ENCODE results near the gene MEA1. TPM values are rescaled to one million over a fixed set of nuclear protein-coding genes. Genes with fewer than 3 reads are reported as not detected.

The MEA1 gene
- total and polyA plus RNA-seq, 2 of the 4 experiments (the other 2 are of a cell fraction) = 116 to 126 TPM

GRCh38 chr6:43037706-43038105 lies 24.0 kb upstream of the MEA1 start:
- H2BK120ac ChIP-seq (ENCODE audit: low read depth, low read length) = no peak overlapping the region
- peaks cover 58% of the 10 kb centered on the region for H3K36me3 ChIP-seq (ENCODE audit: control insufficient read depth, insufficient read depth, low read length)
- no peak overlapping the region for H4K8ac ChIP-seq (ENCODE audit: low read depth in 2 of 2, low read length in 2 of 2)
- no peak overlapping the region for H3K18ac ChIP-seq (ENCODE audit: low read depth, low read length)
- no peaks in the 10 kb centered on the region for H3K9me3 ChIP-seq (ENCODE audit: control insufficient read depth, insufficient read depth, low read length)
- no peak for ATAC-seq (ENCODE audit: low read depth)
- no peak overlapping the region for H2AFZ ChIP-seq (replicated peaks; ENCODE audit: low read length, poor library complexity)
- H4K20me1 ChIP-seq (ENCODE audit: insufficient read depth, low read length) = 0 out of 2 replicates have a peak, but pooled peaks cover 3% of the 10 kb centered on the region
- BruUV-seq (replicated peaks) = no TSS peak
- H3K23ac ChIP-seq (ENCODE audit: low read depth, low read length) = no peak overlapping the region
- H4K91ac ChIP-seq (ENCODE audit: insufficient read depth, low read depth, low read length) = no peak overlapping the region
- no peak overlapping the region for H2AK9ac ChIP-seq (replicated peaks; ENCODE audit: low read depth, low read length, poor library complexity)
- no peaks in the 10 kb centered on the region for H3K9me1 ChIP-seq (ENCODE audit: insufficient read depth, low read length)
- DNase-seq = no peak
- intact Hi-C loops (cut with micrococcal nuclease) = no loop called here
- no peaks in the 10 kb centered on the region for H3K27me3 ChIP-seq (ENCODE audit: control insufficient read depth, insufficient read depth, low read length)
- no peak overlapping the region for H3K14ac ChIP-seq (replicated peaks; ENCODE audit: low read depth, low read length)
- H3K4me2 ChIP-seq (ENCODE audit: low read depth, low read length) = no peak overlapping the region
- H4K5ac ChIP-seq (ENCODE audit: low read depth, low read length) = no peak overlapping the region
- in situ Hi-C loops (cut with MboI; ENCODE audit: low sequenced_read_pairs) = no loop called here
- H3K4me3 ChIP-seq (ENCODE audit: insufficient read depth, low read depth, low read length) = no peak overlapping the region
- H3K4ac ChIP-seq (ENCODE audit: low read depth, low read length) = no peak overlapping the region
- no peak overlapping the region for H2BK15ac ChIP-seq (ENCODE audit: low read depth, low read length)
- no peak overlapping the region for H2AK5ac ChIP-seq (ENCODE audit: low read depth, low read length)
- TF ChIP-seq RAD21 (IDR thresholded peaks at IDR 0.05; ENCODE audit: low read length) (no peak), MAZ (IDR thresholded peaks at IDR 0.05; ENCODE audit: borderline replicate concordance, low read depth, low read length) (no peak), CEBPB (IDR thresholded peaks at IDR 0.05; ENCODE audit: low read depth, low read length) (no peak), CTCF (conservative IDR thresholded peaks at IDR 0.05; ENCODE audit: low read depth, low read length) (no peak), FOS (IDR thresholded peaks at IDR 0.05; ENCODE audit: low read depth, low read length) (no peak), MAFK (IDR thresholded peaks at IDR 0.05; ENCODE audit: low read depth, low read length) (no peak), POLR2A (IDR thresholded peaks at IDR 0.05; ENCODE audit: low read depth, low read length) (no peak), BHLHE40 (IDR thresholded peaks at IDR 0.05; ENCODE audit: low read depth, low read length) (no peak), RFX5 (IDR thresholded peaks at IDR 0.05; ENCODE audit: low read depth, low read length) (no peak), CHD1 (IDR thresholded peaks at IDR 0.05; ENCODE audit: low read depth, low read length) (no peak), MXI1 (IDR thresholded peaks at IDR 0.05; ENCODE audit: borderline replicate concordance, low read depth, low read length) (no peak), NFE2L2 (IDR thresholded peaks at IDR 0.05; ENCODE audit: low read depth, low read length) (no peak)
- TF ChIP-seq, protein P1, sequence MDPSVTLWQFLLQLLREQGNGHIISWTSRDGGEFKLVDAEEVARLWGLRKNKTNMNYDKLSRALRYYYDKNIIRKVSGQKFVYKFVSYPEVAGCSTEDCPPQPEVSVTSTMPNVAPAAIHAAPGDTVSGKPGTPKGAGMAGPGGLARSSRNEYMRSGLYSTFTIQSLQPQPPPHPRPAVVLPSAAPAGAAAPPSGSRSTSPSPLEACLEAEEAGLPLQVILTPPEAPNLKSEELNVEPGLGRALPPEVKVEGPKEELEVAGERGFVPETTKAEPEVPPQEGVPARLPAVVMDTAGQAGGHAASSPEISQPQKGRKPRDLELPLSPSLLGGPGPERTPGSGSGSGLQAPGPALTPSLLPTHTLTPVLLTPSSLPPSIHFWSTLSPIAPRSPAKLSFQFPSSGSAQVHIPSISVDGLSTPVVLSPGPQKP (IDR thresholded peaks at IDR 0.05; ENCODE audit: borderline replicate concordance, low read depth, low read length) = no peak
- TF ChIP-seq, protein P2, sequence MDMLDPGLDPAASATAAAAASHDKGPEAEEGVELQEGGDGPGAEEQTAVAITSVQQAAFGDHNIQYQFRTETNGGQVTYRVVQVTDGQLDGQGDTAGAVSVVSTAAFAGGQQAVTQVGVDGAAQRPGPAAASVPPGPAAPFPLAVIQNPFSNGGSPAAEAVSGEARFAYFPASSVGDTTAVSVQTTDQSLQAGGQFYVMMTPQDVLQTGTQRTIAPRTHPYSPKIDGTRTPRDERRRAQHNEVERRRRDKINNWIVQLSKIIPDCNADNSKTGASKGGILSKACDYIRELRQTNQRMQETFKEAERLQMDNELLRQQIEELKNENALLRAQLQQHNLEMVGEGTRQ (IDR thresholded peaks at IDR 0.05; ENCODE audit: low read depth, low read length) = no peak
- H3K56ac ChIP-seq (ENCODE audit: extremely low read depth, insufficient read depth, low read length) = no peak overlapping the region
- H3K79me1 ChIP-seq (ENCODE audit: low read depth in 1 of 2, low read length in 2 of 2) = peaks cover 7 to 9% of the 10 kb centered on the region in 2 experiments; a peak in 2 of 4 replicates
- POLR2A ChIA-PET (ENCODE audit: unreplicated experiment) = no interaction called here
- no peaks in the 10 kb centered on the region for H3K4me1 ChIP-seq (ENCODE audit: control insufficient read depth, insufficient read depth, low read length)
- no peak overlapping the region for H2BK5ac ChIP-seq (ENCODE audit: low read depth, low read length, poor library complexity, severe bottlenecking)
- 100% methylated on average over 4 of the region's 9 CpGs; no CpG with 5 or more reads in 1 of the 2 experiments for WGBS, 2 experiments (ENCODE audit: extremely low coverage in 2 of 2, insufficient read length in 1 of 2)
- no peak overlapping the region for H2BK20ac ChIP-seq (ENCODE audit: low read depth, low read length)
- no peak overlapping the region for H3K27ac ChIP-seq (ENCODE audit: insufficient read depth, low read length)
- dilution Hi-C loops (cut with HindIII; ENCODE audit: low sequenced_read_pairs, unreplicated experiment) = no loop called here
- no peak overlapping the region for H3K9ac ChIP-seq (ENCODE audit: low read depth, low read length)
- CTCF ChIA-PET = no interaction called here

Measured in IMR-90 (cell line).